ENCODE data around the gene RPS23. TPM values are rescaled to one million over a fixed set of nuclear protein-coding genes. Genes with fewer than 3 reads are reported as not detected.

The RPS23 gene
- total and polyA plus RNA-seq, 2 experiments from 2014 or later, result 702 to 1,239 TPM

DNA sequence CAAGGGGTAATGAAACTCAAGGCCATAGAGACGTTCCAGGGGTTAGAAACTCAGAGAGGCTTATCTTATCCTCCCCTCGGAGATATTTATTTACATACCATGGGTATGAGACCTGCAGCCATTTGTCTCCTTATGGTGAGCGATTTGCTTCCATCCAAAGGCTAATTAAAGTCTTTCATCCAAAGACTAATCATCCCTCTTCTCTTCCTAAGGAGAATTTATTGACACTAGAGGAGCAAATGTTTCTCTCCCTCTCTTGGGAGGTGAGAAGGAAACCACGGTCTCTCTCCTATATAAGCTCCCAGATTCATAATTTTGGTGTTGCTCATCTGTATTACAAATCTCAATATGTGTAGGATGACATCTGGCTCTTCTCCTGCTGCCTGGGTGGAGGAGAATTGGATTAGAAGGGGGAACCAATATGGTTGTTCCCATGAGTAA, 31.0 kb upstream of the RPS23 start:
- Histone ChIP-seq H3K4me3 (no peak overlapping the region), H3K27me3 (no peaks in the 10 kb centered on the region), H3K27ac (no peak overlapping the region), H3K4me1 (ENCODE audit: low read depth) (peaks cover 26% of the 10 kb centered on the region), H3K9me3 (ENCODE audit: low read depth) (no peaks in the 10 kb centered on the region), H3K36me3 (no peaks in the 10 kb centered on the region)
- no peak for DNase-seq (ENCODE audit: low read depth in 1 of 2, low spot score in 1 of 2)
- TF ChIP-seq, protein P1, sequence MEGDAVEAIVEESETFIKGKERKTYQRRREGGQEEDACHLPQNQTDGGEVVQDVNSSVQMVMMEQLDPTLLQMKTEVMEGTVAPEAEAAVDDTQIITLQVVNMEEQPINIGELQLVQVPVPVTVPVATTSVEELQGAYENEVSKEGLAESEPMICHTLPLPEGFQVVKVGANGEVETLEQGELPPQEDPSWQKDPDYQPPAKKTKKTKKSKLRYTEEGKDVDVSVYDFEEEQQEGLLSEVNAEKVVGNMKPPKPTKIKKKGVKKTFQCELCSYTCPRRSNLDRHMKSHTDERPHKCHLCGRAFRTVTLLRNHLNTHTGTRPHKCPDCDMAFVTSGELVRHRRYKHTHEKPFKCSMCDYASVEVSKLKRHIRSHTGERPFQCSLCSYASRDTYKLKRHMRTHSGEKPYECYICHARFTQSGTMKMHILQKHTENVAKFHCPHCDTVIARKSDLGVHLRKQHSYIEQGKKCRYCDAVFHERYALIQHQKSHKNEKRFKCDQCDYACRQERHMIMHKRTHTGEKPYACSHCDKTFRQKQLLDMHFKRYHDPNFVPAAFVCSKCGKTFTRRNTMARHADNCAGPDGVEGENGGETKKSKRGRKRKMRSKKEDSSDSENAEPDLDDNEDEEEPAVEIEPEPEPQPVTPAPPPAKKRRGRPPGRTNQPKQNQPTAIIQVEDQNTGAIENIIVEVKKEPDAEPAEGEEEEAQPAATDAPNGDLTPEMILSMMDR (IDR thresholded peaks at IDR 0.05; ENCODE audit: low read depth, low read length), result no peak

DNA sequence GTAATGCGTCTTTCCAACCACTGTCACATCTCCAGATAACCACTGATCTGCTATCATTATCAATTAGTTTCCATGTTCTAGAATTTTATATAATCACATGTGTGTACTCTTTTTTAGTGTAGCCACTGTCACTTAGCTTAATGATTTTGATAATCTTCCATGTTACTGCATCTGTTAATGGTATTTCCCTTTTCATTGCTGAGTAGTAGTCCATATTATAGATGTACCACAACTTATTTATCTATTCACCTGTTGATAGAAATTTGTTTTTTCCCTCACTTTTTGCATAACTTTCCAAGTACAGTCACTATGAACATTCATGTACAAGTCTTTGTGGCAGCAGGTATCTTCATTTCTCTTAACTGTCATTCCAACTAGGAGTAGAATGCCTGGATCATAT, 30.3 kb upstream of the RPS23 start:
- Histone ChIP-seq H3K27me3 (no peaks in the 10 kb centered on the region), H3K4me3 (no peak overlapping the region), H3K9me3 (ENCODE audit: low read depth) (no peaks in the 10 kb centered on the region), H3K27ac (no peak overlapping the region), H3K4me1 (ENCODE audit: low read depth) (peaks cover 23% of the 10 kb centered on the region), H3K36me3 (no peaks in the 10 kb centered on the region)
- DNase-seq (ENCODE audit: low read depth in 1 of 2, low spot score in 1 of 2), result no peak
- TF ChIP-seq, protein P1 (IDR thresholded peaks at IDR 0.05; ENCODE audit: low read depth, low read length), result no peak

DNA sequence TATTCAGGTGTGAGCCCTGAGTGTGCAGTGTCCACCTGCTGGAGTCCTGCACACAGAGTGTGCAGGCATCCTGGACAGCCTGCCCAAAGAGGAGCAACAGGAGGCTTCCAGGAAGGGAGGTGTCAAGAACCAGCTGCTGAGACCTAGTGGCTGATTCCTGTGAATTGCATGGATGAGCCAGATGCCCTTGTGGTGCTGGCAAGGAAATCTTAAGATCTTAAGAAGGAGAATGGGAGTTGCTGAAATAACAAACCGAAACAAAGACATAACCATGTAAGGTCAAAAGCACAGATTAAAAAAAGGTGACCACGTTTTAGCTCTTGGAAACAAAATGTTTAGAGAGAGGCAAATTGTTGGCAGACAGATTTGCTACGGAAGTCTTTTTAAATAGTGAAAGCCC, 29.3 kb upstream of the RPS23 start:
- no peaks in the 10 kb centered on the region for H3K27me3 ChIP-seq
- peak overlapping the region; percentile 57 for H3K27ac ChIP-seq
- peak in 1 of 2 donors; percentile 8 for DNase-seq (ENCODE audit: low read depth in 1 of 2, low spot score in 1 of 2)
- H3K4me3 ChIP-seq, result no peak overlapping the region
- TF ChIP-seq, protein P1 (IDR thresholded peaks at IDR 0.05; ENCODE audit: low read depth, low read length), result no peak
- H3K4me1 ChIP-seq (ENCODE audit: low read depth), result peaks cover 13% of the 10 kb centered on the region
- H3K9me3 ChIP-seq (ENCODE audit: low read depth), result no peaks in the 10 kb centered on the region
- no peaks in the 10 kb centered on the region for H3K36me3 ChIP-seq

DNA sequence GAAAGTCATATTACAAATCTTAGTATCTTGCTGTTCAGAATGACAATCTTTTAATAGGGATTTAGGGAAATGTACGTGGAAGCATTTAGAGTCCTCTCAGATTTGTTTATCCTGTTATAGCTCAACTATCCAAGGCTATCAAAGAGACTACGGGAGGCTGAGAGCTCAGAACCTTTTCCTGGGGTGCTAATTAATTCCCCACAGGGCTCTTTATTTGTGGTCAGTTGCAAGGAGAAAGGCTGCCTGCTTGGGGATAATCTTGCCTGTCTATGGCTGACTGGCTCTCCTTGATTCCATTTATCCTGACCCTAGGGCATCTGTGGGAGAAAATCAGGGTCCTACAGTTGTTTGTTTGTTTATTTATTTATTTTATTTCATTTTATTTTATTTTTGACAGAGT, 28.0 kb upstream of the RPS23 start:
- Histone ChIP-seq H3K27ac (no peak overlapping the region), H3K36me3 (no peaks in the 10 kb centered on the region), H3K9me3 (ENCODE audit: low read depth) (no peaks in the 10 kb centered on the region), H3K4me1 (ENCODE audit: low read depth) (peaks cover 8% of the 10 kb centered on the region), H3K27me3 (no peaks in the 10 kb centered on the region), H3K4me3 (no peak overlapping the region)
- no peak for DNase-seq (ENCODE audit: low read depth in 1 of 2, low spot score in 1 of 2)
- TF ChIP-seq, protein P1 (IDR thresholded peaks at IDR 0.05; ENCODE audit: low read depth, low read length), result no peak

DNA sequence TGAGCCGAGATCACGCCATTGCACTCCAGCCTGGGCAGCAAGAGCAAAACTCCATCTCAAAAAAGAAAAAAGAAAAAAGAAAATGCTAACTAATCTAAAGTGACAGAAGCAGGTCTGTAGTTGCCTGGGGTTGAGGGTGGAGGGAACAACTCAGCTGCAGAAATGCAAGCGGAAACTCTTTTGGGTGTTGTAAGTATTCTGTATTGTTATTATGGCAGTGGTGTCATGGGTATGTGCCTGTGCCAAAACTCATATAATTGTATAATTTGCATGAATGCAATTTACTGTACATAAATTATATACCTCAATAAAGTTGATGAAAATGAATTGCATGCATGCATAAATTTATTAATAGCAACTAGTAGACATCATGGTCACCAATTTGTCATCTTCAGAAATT, 23.0 kb upstream of the RPS23 start:
- no peak overlapping the region for H3K27ac ChIP-seq
- no peak overlapping the region for H3K4me3 ChIP-seq
- TF ChIP-seq, protein P1 (IDR thresholded peaks at IDR 0.05; ENCODE audit: low read depth, low read length), result no peak
- no peaks in the 10 kb centered on the region for H3K9me3 ChIP-seq (ENCODE audit: low read depth)
- peaks cover 3% of the 10 kb centered on the region for H3K4me1 ChIP-seq (ENCODE audit: low read depth)
- H3K36me3 ChIP-seq, result no peaks in the 10 kb centered on the region
- DNase-seq (ENCODE audit: low read depth in 1 of 2, low spot score in 1 of 2), result no peak
- no peaks in the 10 kb centered on the region for H3K27me3 ChIP-seq

DNA sequence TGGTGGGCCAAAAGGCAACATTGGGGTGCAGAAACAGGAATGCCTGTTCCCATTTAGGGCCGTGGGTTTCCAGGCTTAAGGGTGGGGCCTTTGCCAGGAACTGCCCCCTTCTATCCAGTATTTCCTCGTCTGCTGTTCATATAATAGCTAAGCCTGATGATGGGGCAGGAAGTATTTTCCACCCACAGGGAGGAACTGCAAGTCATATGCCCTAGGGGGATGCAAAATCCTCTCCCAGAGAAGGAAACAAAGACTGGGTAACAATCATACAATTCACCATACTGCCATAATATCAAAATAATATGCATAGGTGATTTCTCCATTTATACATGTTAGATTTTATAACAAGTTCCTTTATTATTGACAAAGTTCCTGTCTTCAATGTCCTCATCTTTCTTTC, 20.5 kb upstream of the RPS23 start:
- H3K36me3 ChIP-seq, result no peaks in the 10 kb centered on the region
- H3K4me3 ChIP-seq, result no peak overlapping the region
- peaks cover 8% of the 10 kb centered on the region for H3K4me1 ChIP-seq (ENCODE audit: low read depth)
- DNase-seq (ENCODE audit: low read depth in 1 of 2, low spot score in 1 of 2), result no peak
- TF ChIP-seq, protein P1 (IDR thresholded peaks at IDR 0.05; ENCODE audit: low read depth, low read length), result no peak
- H3K27me3 ChIP-seq, result no peaks in the 10 kb centered on the region
- no peaks in the 10 kb centered on the region for H3K9me3 ChIP-seq (ENCODE audit: low read depth)
- peak overlapping the region; percentile 34 for H3K27ac ChIP-seq
